Astrocyte (in vitro differentiated cells and primary cell): ENCODE results near the gene VPS72.

Experiments used
- CTCF ChIP-seq: IDR thresholded peaks from 2 replicates; pipeline ENCODE4 v1.5.1; 2011; ENCODE audit warnings: low read depth, mild to moderate bottlenecking, inconsistent platforms, low read length, moderate library complexity; ENCODE audit not compliant: insufficient read depth
- EZH2 ChIP-seq: IDR thresholded peaks from 2 replicates; pipeline ENCODE4 v1.6.1; 2012; ENCODE audit warnings: mild to moderate bottlenecking, low read length, inconsistent platforms; ENCODE audit not compliant: insufficient read depth

- TF ChIP-seq CTCF: no peak
- no peak for TF ChIP-seq EZH2
These were observed 25.2 kb downstream of the VPS72 start for GRCh38 chr1:151164732-151165280.
